Endodermal cell (in vitro differentiated cells): Measurements from ENCODE around the gene RALA. TPM values are rescaled to one million over a fixed set of nuclear protein-coding genes. Genes with fewer than 3 reads are reported as not detected.

ENCODE experiments used
- DNase-seq: peaks from one replicate; pipeline ENCODE4 v3.0.0-alpha.2; 2017
- H3K27ac ChIP-seq: 2 replicates; pipeline ENCODE4 v1.5.1; 2013; ENCODE audit warnings: mild to moderate bottlenecking, low read depth, low read length, moderate library complexity
- H3K27me3 ChIP-seq: 2 replicates; pipeline ENCODE4 v1.6.1; 2013; ENCODE audit warnings: mild to moderate bottlenecking, low read length, moderate library complexity; ENCODE audit not compliant: insufficient read depth, control insufficient read depth, poor library complexity, severe bottlenecking
- H3K36me3 ChIP-seq: 2 replicates; pipeline ENCODE4 v1.7.0; 2013; ENCODE audit warnings: mild to moderate bottlenecking, low read length, moderate library complexity; ENCODE audit not compliant: control insufficient read depth, insufficient read depth
- H3K4me1 ChIP-seq: one replicate; pipeline ENCODE4 v1.7.0; 2013; ENCODE audit warnings: low read length; ENCODE audit not compliant: control insufficient read depth, insufficient read depth
- H3K4me3 ChIP-seq: 2 replicates; pipeline ENCODE4 v1.5.1; 2013; ENCODE audit warnings: mild to moderate bottlenecking, low read length, moderate library complexity
- H3K9ac ChIP-seq: 2 replicates; pipeline ENCODE4 v1.6.1; 2013; ENCODE audit warnings: mild to moderate bottlenecking, low read length, moderate library complexity; ENCODE audit not compliant: poor library complexity, severe bottlenecking; ENCODE audit errors: extremely low read depth
- H3K9me3 ChIP-seq: 2 replicates; pipeline ENCODE4 v1.6.1; 2013; ENCODE audit warnings: mild to moderate bottlenecking, low read length, moderate library complexity; ENCODE audit not compliant: control insufficient read depth
- H3K27ac Mint-ChIP-seq: 2 replicates; pipeline ENCODE4 v1.8.0; 2020; ENCODE audit warnings: mixed read lengths
- H3K27me3 Mint-ChIP-seq: 2 replicates; pipeline ENCODE4 v1.8.0; 2021; ENCODE audit warnings: mild to moderate bottlenecking, mixed read lengths; ENCODE audit not compliant: insufficient read depth
- H3K36me3 Mint-ChIP-seq: 2 replicates; pipeline ENCODE4 v1.8.0; 2020; ENCODE audit warnings: low read depth, mixed read lengths
- H3K4me1 Mint-ChIP-seq: 2 replicates; pipeline ENCODE4 v1.8.0; 2020; ENCODE audit warnings: mixed read lengths
- H3K4me3 Mint-ChIP-seq: 2 replicates; pipeline ENCODE4 v1.8.0; 2020; ENCODE audit warnings: mild to moderate bottlenecking, moderate library complexity, mixed read lengths
- H3K9me3 Mint-ChIP-seq: 2 replicates; pipeline ENCODE4 v1.8.0; 2020; ENCODE audit warnings: mild to moderate bottlenecking, mixed read lengths
- WGBS, 2 experiments: methylation state at CpG; one replicate each; pipeline versions ENCODE4 v1.1.5 to v1.1.7; 2013; ENCODE audit warnings: missing lambda C conversion rate in 2 of 2, mixed read lengths in 1 of 2; ENCODE audit not compliant: insufficient coverage in 1 of 2, insufficient read length in 1 of 2; 5-methylcytosine and 5-hydroxymethylcytosine counted together
- total RNA-seq, 2 donors: library from RNA; stranded (reverse); fragmentation: NEBNext Ultra II Directional in 1 of 2; extraction: Animal tissue kit (Norgen Biotek cat#: 25700) in 1 of 2; gene quantifications; 2 replicates in 1 of 2; 3 replicates in 1 of 2; pipeline ENCODE4 v1.2.1, GENCODE V29; 2021
- TF ChIP-seq, protein P1 (sequence below): fragments of 200-600 bp; sonication (generic); conservative IDR thresholded peaks from 2 replicates; pipeline ENCODE4 v1.5.0; 2021; ENCODE audit warnings: antibody characterized with exemption, mild to moderate bottlenecking

Gene RALA
- total RNA-seq, 2 donors from 2014 or later = 43.9 to 46.4 TPM

DNA sequence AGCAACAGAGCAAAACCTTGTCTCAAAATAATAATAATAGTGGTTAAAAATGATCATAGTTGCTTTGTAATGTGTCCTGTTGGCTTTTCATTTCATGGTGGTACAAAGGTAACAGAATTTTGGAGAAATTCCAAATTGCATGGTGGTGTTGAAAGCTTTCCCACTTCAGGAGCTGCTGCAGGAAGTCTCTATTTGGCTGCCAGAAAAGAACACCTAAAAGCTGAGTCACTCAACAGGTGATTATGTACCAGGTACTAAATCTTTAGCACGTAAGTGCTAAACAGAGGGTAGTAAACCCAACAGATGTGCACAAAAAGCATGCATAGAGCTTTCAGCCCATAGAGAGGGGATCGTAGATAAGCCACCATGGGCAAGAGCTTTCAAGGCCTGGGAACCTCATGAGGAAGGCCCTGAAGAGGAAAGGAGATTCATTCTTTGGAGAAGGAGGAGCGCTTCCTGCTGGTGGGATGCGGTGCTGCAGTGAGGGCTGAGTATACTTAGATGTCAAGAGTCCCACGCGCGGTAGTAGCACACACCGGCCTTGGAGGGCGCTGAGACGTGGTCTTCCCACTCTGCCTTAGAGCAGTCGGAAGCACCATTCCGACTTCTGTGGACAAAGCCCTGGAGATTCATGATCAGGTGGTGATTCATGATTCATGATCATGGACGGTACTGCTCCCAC lies 118.7 kb downstream of the RALA start:
- Mint-ChIP-seq H3K27me3 (no peaks in the 10 kb centered on the region), H3K36me3 (peaks cover 13% of the 10 kb centered on the region), H3K9me3 (no peaks in the 10 kb centered on the region), H3K27ac (no peak overlapping the region), H3K4me1 (peaks cover 2% of the 10 kb centered on the region), H3K4me3 (no peak overlapping the region)
- Histone ChIP-seq H3K27ac (no peak overlapping the region), H3K36me3 (no peaks in the 10 kb centered on the region), H3K4me3 (no peak overlapping the region), H3K4me1 (no peaks in the 10 kb centered on the region), H3K9ac (no peak overlapping the region), H3K27me3 (no peaks in the 10 kb centered on the region), H3K9me3 (no peaks in the 10 kb centered on the region)
- WGBS, 2 experiments = 82 to 88% methylated on average over 12 to 13 of the region's 13 CpGs
- DNase-seq = peak; percentile 97
- TF ChIP-seq, protein P1, sequence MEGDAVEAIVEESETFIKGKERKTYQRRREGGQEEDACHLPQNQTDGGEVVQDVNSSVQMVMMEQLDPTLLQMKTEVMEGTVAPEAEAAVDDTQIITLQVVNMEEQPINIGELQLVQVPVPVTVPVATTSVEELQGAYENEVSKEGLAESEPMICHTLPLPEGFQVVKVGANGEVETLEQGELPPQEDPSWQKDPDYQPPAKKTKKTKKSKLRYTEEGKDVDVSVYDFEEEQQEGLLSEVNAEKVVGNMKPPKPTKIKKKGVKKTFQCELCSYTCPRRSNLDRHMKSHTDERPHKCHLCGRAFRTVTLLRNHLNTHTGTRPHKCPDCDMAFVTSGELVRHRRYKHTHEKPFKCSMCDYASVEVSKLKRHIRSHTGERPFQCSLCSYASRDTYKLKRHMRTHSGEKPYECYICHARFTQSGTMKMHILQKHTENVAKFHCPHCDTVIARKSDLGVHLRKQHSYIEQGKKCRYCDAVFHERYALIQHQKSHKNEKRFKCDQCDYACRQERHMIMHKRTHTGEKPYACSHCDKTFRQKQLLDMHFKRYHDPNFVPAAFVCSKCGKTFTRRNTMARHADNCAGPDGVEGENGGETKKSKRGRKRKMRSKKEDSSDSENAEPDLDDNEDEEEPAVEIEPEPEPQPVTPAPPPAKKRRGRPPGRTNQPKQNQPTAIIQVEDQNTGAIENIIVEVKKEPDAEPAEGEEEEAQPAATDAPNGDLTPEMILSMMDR = peak; percentile 97

GRCh38 chr7:39744620-39745019 lies 121.2 kb downstream of the RALA start:
- 93 to 100% methylated on average over 1 to 2 of the region's 2 CpGs for WGBS, 2 experiments
- Histone ChIP-seq H3K36me3 (no peaks in the 10 kb centered on the region), H3K9ac (no peak overlapping the region), H3K4me1 (no peaks in the 10 kb centered on the region), H3K4me3 (no peak overlapping the region), H3K27me3 (no peaks in the 10 kb centered on the region), H3K9me3 (no peaks in the 10 kb centered on the region), H3K27ac (no peak overlapping the region)
- Mint-ChIP-seq H3K27me3 (no peaks in the 10 kb centered on the region), H3K4me3 (no peak overlapping the region), H3K36me3 (peaks cover 13% of the 10 kb centered on the region), H3K4me1 (peaks cover 2% of the 10 kb centered on the region), H3K9me3 (no peaks in the 10 kb centered on the region), H3K27ac (no peak overlapping the region)
- DNase-seq = no peak
- TF ChIP-seq, protein P1 = no peak

DNA sequence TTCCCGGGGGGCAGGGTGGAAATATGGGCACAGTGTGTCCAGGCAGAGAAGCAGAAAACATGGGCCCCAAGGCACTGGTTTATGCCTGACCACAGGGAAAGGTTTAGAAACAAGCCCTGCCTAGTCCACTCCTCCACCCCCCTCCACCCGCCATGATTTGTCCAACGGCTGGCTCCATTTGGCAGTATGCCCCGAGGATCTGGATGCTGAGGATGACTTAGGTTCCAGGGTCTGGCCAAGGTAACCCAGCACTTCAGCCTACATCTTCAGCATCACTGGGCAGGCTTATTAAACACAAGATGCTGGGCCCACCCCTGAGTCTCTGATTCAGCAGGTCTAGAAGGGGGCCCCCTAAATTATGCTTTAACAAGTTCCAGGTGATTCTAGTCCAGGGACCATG lies 121.9 kb downstream of the RALA start:
- Mint-ChIP-seq H3K27me3 (no peaks in the 10 kb centered on the region), H3K9me3 (no peaks in the 10 kb centered on the region), H3K36me3 (peaks cover 13% of the 10 kb centered on the region), H3K4me1 (peaks cover 2% of the 10 kb centered on the region), H3K4me3 (no peak overlapping the region), H3K27ac (no peak overlapping the region)
- Histone ChIP-seq H3K9ac (no peak overlapping the region), H3K4me1 (no peaks in the 10 kb centered on the region), H3K27me3 (no peaks in the 10 kb centered on the region), H3K4me3 (no peak overlapping the region), H3K9me3 (no peaks in the 10 kb centered on the region), H3K36me3 (no peaks in the 10 kb centered on the region), H3K27ac (no peak overlapping the region)
- no peak for DNase-seq
- TF ChIP-seq, protein P1 = no peak
- 92 to 93% methylated on average over 4 of the region's 4 CpGs for WGBS, 2 experiments
